ENCODE measurements around the gene HSPA1L.
"Not testable (repeated sequence)": the region's sequence is repeated elsewhere in the genome, so short reads cannot be mapped to it uniquely, and the experiment has no call there.

HSPA1L gene

GRCh38 chr6:31847276-31847978 is 32.3 kb upstream of the HSPA1L start:
- DNase-seq (no peak), ATAC-seq (no peak)
- no peaks in the 10 kb centered on the region for H3K4me1 Mint-ChIP-seq
- H3K27ac Mint-ChIP-seq, result no peak overlapping the region
- no peak overlapping the region for H3K4me3 Mint-ChIP-seq
- no peaks in the 10 kb centered on the region for H3K36me3 Mint-ChIP-seq (ENCODE audit: low read depth)
- no peaks in the 10 kb centered on the region for H3K9me3 Mint-ChIP-seq
- no peaks in the 10 kb centered on the region for H3K27me3 Mint-ChIP-seq

GRCh38 chr6:31844507-31844906 is 29.4 kb upstream of the HSPA1L start:
- Mint-ChIP-seq H3K4me3 (no peak overlapping the region), H3K9me3 (no peaks in the 10 kb centered on the region), H3K27me3 (no peaks in the 10 kb centered on the region), H3K4me1 (peaks cover 3% of the 10 kb centered on the region), H3K36me3 (ENCODE audit: low read depth) (peaks cover 14% of the 10 kb centered on the region), H3K27ac (no peak overlapping the region)
- ATAC-seq (no peak), DNase-seq (no peak)

GRCh38 chr6:31842053-31842452 is 27.0 kb upstream of the HSPA1L start:
- Mint-ChIP-seq H3K4me3 (no peak overlapping the region), H3K27me3 (no peaks in the 10 kb centered on the region), H3K4me1 (peaks cover 22% of the 10 kb centered on the region), H3K27ac (peak overlapping the region; percentile 31), H3K9me3 (no peaks in the 10 kb centered on the region), H3K36me3 (ENCODE audit: low read depth) (peaks cover 38% of the 10 kb centered on the region)
- no peak for ATAC-seq
- DNase-seq, result no peak

GRCh38 chr6:31839779-31840126 is 24.7 kb upstream of the HSPA1L start:
- Mint-ChIP-seq H3K4me1 (peaks cover 38% of the 10 kb centered on the region), H3K27ac (peak overlapping the region; percentile 80), H3K4me3 (peak overlapping the region; percentile 95), H3K36me3 (ENCODE audit: low read depth) (peaks cover 61% of the 10 kb centered on the region)
- not testable (repeated sequence) for DNase-seq, H3K9me3 Mint-ChIP-seq, ATAC-seq, H3K27me3 Mint-ChIP-seq

GRCh38 chr6:31838968-31839367 is 23.9 kb upstream of the HSPA1L start:
- H3K27me3 Mint-ChIP-seq, result no peaks in the 10 kb centered on the region
- ATAC-seq, result no peak
- peaks cover 63% of the 10 kb centered on the region for H3K36me3 Mint-ChIP-seq (ENCODE audit: low read depth)
- H3K27ac Mint-ChIP-seq, result peak overlapping the region; percentile 80
- peaks cover 43% of the 10 kb centered on the region for H3K4me1 Mint-ChIP-seq
- DNase-seq, result no peak
- no peaks in the 10 kb centered on the region for H3K9me3 Mint-ChIP-seq
- H3K4me3 Mint-ChIP-seq, result peak overlapping the region; percentile 95

GRCh38 chr6:31838114-31838553 is 23.1 kb upstream of the HSPA1L start:
- Mint-ChIP-seq H3K27ac (peak overlapping the region; percentile 99), H3K4me1 (peaks cover 45% of the 10 kb centered on the region), H3K4me3 (peak overlapping the region; percentile 95)

GRCh38 chr6:31837369-31838113 is 22.5 kb upstream of the HSPA1L start:
- peak overlapping the region; percentile 95 for H3K4me3 Mint-ChIP-seq
- ATAC-seq, result no peak

More at GRCh38 chr6:31838114-31838553, 23.1 kb upstream of the HSPA1L start:
- H3K27me3 Mint-ChIP-seq, ATAC-seq, DNase-seq, H3K9me3 Mint-ChIP-seq: not testable (repeated sequence)
- H3K36me3 Mint-ChIP-seq (ENCODE audit: low read depth), result peaks cover 63% of the 10 kb centered on the region

GRCh38 chr6:31836474-31837368 is 21.6 kb upstream of the HSPA1L start:
- Mint-ChIP-seq H3K9me3 (no peaks in the 10 kb centered on the region), H3K4me3 (peak overlapping the region; percentile 95)

More at GRCh38 chr6:31837369-31838113, 22.5 kb upstream of the HSPA1L start:
- no peak for DNase-seq
- H3K36me3 Mint-ChIP-seq (ENCODE audit: low read depth), result peaks cover 63% of the 10 kb centered on the region
- no peaks in the 10 kb centered on the region for H3K27me3 Mint-ChIP-seq
- peaks cover 48% of the 10 kb centered on the region for H3K4me1 Mint-ChIP-seq
- peak overlapping the region; percentile 99 for H3K27ac Mint-ChIP-seq
- no peaks in the 10 kb centered on the region for H3K9me3 Mint-ChIP-seq

GRCh38 chr6:31836047-31836473 is 21.0 kb upstream of the HSPA1L start:
- Mint-ChIP-seq H3K9me3 (no peaks in the 10 kb centered on the region), H3K4me3 (peak overlapping the region; percentile 95), H3K4me1 (peaks cover 56% of the 10 kb centered on the region), H3K27me3 (no peaks in the 10 kb centered on the region), H3K36me3 (ENCODE audit: low read depth) (peaks cover 63% of the 10 kb centered on the region), H3K27ac (peak overlapping the region; percentile 99)
- ATAC-seq, result no peak
- DNase-seq, result no peak

More at GRCh38 chr6:31836474-31837368, 21.6 kb upstream of the HSPA1L start:
- DNase-seq (no peak), ATAC-seq (no peak)
- Mint-ChIP-seq H3K27ac (peak overlapping the region; percentile 99), H3K4me1 (peaks cover 50% of the 10 kb centered on the region), H3K36me3 (ENCODE audit: low read depth) (peaks cover 63% of the 10 kb centered on the region), H3K27me3 (no peaks in the 10 kb centered on the region)

GRCh38 chr6:31834367-31835250 is 19.5 kb upstream of the HSPA1L start:
- Mint-ChIP-seq H3K9me3 (no peaks in the 10 kb centered on the region), H3K4me3 (peak overlapping the region; percentile 95), H3K36me3 (ENCODE audit: low read depth) (peaks cover 60% of the 10 kb centered on the region), H3K27ac (peak overlapping the region; percentile 99), H3K4me1 (peaks cover 62% of the 10 kb centered on the region), H3K27me3 (no peaks in the 10 kb centered on the region)
- ATAC-seq (peak; percentile 65), DNase-seq (peak; percentile 82)

GRCh38 chr6:31831350-31832215 is 16.5 kb upstream of the HSPA1L start:
- ATAC-seq, result no peak
- H3K36me3 Mint-ChIP-seq (ENCODE audit: low read depth), result peaks cover 30% of the 10 kb centered on the region
- no peak for DNase-seq
- H3K4me3 Mint-ChIP-seq, result peak overlapping the region; percentile 87
- no peaks in the 10 kb centered on the region for H3K9me3 Mint-ChIP-seq
- H3K27me3 Mint-ChIP-seq, result peaks cover 4% of the 10 kb centered on the region
- H3K27ac Mint-ChIP-seq, result no peak overlapping the region
- H3K4me1 Mint-ChIP-seq, result peaks cover 48% of the 10 kb centered on the region

- Mint-ChIP-seq H3K4me1 (peaks cover 46% of the 10 kb centered on the region), H3K36me3 (ENCODE audit: low read depth) (peaks cover 23% of the 10 kb centered on the region), H3K27ac (peak overlapping the region; percentile 88), H3K9me3 (no peaks in the 10 kb centered on the region), H3K4me3 (peak overlapping the region; percentile 87), H3K27me3 (peaks cover 4% of the 10 kb centered on the region)
- ATAC-seq (no peak), DNase-seq (no peak)
These were observed 15.8 kb upstream of the HSPA1L start for GRCh38 chr6:31830886-31831335.

All from activated naive CD8-positive, alpha-beta T cell treated with anti-CD3 and anti-CD28 coated beads, Interleukin-2, amount 50 U/mL, for 24 hours (primary cell).